SIG-M5 treated with dmso at 0.1 percent for 504 hours (cell line): ENCODE measurements around the gene YTHDC1.
"Not testable (repeated sequence)": the region's sequence is repeated elsewhere in the genome, so short reads cannot be mapped to it uniquely, and the experiment has no call there.

ENCODE experiments used
- DNase-seq: peaks from one replicate; lab custom pipeline; 2025; ENCODE audit not compliant: unreplicated experiment; lab: John Stamatoyannopoulos, UW

YTHDC1 gene

DNA sequence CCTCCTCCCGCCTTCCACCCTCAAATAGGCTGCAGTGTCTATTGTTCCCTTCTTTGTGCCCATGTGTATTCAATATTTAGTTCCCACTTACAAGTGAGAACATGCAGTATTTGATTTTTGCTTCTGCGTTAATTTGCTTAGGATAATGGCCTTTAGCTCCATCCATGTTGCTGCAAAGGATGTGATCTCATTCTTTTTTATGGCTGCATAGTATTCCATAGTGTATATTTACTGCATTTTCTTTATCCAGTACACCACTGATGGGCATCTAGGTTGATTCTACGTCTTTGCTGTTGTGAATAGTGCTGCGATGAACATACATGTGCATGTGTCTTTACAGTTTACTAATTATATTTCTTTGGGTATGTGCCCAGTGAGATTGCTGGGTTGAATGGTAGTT is 52.8 kb downstream of the YTHDC1 start:
- no peak for DNase-seq

GRCh38 chr4:68291256-68291655 is 58.6 kb downstream of the YTHDC1 start:
- DNase-seq = no peak

- DNase-seq = no peak
Observed at GRCh38 chr4:68288393-68288740, 61.5 kb downstream of the YTHDC1 start.

DNA sequence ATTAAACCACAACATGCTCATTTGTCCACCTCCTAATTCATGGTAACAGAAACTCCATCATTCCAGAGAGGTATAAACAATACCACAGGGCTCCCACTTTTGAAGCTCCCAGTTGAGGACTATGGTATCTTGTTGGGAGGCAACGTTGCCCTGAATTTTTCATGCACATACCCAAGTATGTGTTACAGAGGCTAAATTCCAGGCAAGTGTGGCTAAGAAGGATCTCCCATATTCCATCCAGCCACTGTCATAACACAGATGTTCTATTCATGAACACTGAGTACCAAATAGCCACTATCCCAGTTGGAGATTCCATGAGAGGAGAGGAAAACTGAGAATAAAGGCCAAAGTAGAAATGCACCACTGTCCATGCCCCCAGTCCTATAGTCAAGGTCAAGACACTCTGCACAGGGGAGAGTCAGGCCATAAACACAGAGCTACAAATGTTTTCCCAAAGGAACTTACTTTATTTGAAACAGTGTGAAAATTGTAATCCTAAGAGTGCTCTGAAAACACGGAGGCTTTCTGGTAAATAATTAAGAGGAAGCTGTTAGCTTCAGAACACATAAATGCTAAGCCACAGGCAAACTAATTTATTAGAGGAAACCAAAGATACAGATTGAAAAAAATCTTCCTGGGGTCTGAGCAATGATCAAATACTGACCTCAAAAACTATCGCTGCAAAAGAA is 62.0 kb downstream of the YTHDC1 start:
- DNase-seq = no peak

DNA sequence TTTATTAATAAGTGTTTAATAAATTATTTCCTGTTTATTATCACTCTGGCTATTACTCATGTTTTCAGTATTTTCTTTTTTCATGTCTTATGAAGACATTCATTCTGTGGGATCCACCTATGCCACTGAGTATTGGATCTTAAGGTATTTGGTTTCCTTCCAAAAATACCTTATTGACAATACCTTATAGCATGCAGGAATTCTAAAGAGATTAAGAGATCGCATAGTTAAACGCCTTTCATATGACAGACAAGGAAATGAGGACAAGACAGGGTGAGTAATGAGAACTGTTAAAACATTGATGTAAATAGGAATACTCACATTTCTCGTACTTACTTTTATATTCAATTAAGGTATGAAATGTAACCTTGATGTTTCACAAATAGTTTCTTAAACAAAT is 66.2 kb downstream of the YTHDC1 start:
- no peak for DNase-seq

DNA sequence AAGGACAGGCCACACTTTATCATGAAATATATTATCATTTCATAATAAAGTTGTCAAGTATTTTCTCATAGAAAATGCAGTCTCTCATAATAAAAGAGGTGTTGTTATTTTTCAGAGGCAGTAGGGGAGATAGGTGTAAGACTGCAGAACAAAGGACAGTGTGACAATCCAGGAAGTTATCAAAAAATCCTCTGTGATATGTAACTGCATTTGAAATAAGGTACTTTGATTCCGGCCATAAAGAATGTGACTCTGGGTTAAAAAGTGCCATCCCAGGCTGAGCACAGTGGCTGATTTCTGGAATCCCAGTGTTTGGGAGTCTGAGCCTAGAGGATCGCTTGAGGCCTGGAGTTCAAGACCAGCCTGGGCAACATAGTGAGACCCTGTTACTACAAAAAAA is 66.8 kb downstream of the YTHDC1 start:
- DNase-seq = no peak

DNA sequence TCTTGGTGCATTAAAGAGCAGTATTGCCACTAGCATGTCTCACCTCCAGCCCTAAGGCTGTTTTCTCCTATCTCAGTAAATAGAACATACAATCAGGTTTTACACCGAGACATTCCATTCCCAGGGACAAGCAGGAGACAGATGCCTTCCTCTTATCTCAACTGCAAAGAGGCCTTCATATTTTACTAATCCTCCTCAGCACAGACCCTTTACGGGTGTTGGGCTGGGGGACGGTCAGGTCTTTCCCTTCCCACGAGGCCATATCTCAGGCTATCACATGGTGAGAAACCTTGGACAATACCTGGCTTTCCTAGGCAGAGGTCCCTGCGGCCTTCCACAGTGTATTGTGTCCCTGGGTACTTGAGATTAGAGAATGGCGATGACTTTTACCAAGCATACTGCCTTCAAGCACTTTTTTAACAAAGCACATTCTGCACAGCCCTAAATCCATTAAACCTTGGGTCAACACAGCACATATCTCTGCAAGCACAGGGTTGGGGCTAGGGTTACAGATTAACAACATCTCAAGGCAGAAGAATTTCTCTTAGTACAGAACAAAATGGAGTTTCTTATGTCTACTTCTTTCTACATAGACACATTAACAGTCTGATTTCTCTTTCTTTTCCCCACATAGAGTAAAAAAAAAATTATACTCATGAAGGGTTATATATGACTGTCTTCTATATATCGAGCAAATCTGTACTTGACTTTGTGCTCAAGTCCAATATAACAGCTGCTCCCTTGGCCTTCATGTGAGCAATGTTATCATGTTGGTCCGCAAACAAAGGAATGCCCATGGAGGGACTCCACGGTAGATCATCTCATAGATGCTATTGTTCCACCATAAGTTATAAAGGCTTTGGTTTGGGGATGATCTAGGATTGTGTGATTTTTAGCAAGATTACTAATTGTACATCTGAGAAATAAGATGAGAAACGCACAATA is 67.8 kb downstream of the YTHDC1 start:
- DNase-seq = not testable (repeated sequence)

GRCh38 chr4:68278029-68278428 is 71.9 kb downstream of the YTHDC1 start:
- no peak for DNase-seq

- no peak for DNase-seq
Observed at GRCh38 chr4:68277627-68278026, 72.3 kb downstream of the YTHDC1 start.

DNA sequence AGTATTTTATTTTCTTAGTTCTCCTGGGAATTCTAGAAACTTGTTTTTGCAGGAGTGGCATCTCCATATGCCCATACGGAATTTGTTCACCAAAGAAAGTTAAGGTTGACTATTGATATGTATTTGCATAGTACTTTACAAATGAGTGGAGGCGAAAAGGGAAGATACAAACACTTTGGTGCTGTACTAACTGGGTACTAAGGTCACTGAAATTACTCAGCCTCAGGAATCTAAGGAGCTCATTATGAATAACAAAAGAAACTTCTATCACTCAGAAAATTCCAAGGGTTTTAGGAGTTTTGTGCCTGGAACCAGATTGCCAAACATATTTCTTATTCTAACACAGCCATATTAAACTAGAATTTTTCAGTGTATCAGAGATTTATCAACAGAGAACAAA is 77.0 kb downstream of the YTHDC1 start:
- DNase-seq = no peak

DNA sequence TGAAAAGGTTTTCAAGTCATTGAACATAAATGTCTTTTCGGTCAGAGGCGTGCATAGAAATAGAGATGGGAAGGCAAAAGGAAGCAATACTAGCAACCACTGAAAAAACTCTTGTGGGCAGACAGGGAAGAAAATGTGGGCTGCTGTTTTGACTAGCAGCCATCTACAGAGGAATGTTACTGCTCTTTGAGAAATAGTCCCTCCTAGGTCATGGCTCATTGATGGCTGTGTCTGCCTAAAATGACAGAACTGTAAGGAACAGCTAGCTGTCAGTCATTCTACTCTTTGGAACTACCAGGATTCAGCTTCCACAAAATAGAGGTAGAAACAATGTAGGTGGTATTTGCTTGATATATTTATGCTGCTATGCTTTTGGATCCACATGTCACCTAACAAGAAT is 77.5 kb downstream of the YTHDC1 start:
- no peak for DNase-seq

GRCh38 chr4:68271851-68272357 is 78.0 kb downstream of the YTHDC1 start:
- peak; percentile 19 for DNase-seq

DNA sequence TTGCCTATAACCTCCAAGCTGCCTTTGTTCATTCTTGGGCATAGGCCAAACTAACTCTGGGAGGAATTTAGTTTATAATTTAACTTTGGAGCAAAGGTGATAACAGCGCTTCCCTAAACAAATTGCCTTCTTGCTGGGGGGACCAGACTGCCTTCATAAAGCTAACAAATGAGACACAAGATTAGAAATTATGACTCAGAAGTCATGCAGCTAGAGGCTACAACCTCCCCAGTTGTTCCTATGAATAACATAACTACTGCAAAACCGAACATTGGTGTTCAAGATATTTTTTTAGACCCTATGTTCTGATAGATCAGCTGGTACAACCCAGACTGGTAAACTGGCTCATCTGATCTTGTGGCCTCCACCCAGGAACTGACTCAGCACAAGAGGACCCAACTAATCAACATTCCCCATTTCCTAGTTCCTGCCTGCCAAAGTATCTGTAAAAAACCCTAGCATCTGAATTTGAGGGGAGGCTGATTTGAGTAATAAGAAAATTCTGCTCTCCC is 82.4 kb downstream of the YTHDC1 start:
- no peak for DNase-seq

DNA sequence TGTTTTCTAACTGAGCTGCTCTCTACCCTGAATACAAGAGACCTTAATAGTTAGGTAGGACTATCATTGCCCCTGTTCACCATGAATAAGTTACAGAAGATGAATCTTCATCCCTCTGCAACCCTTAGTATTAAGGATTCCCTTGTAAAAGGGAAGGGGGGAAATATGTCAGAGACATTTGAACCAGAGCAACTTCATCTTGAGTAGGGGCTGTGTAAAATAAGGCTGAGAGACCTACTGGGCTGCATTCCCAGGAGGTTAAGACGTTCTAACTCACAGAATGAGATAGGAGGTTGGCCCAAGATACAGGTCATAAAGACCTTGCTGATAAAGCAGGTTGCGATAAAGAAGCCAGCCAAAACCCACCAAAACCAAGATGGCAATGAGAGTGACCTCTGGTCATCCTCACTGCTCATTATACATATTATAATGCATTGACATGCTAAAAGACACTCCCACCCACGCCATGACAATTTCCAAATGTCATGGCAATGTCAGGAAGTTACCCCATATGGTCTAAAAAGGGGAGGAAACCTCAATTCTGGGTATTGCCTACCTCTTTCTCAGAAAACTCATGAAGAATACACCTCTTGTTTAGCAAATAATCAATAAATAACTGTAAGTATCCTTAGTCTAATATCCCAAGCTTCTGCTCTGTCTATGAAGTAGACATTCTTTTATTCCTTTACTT is 84.9 kb downstream of the YTHDC1 start:
- DNase-seq = no peak
